Heart right ventricle (tissue), 16 donors: ENCODE measurements around the gene ANKLE1. TPM values are rescaled to one million over a fixed set of nuclear protein-coding genes. Genes with fewer than 3 reads are reported as not detected.
A peak's percentile ranks its signal among the peaks of the same experiment; 100 is the strongest.

Experiments used
- ATAC-seq, 8 donors: fragments of 200-7000 bp; cut with Tn5 transposase; one replicate each; pipeline ENCODE4 v1.9.1; 2020; ENCODE audit warnings: mild to moderate bottlenecking in 8 of 8, moderate library complexity in 8 of 8, moderate number of reproducible peaks in 1 of 8
- DNase-seq, 2 donors: peaks; one replicate each; pipeline ENCODE4 v3.0.0-alpha.2; 2020
- H3K27ac ChIP-seq, 10 donors: fragments of 200-600 bp; sonication (generic) in 2 of 10; one replicate each; pipeline versions ENCODE4 v1.5.0 to v1.8.0; 2020 to 2022; ENCODE audit warnings: mild to moderate bottlenecking in 3 of 10
- H3K27me3 ChIP-seq, 7 donors: fragments of 200-600 bp; one replicate each; pipeline ENCODE4 v1.8.0; 2021 to 2022; ENCODE audit warnings: mild to moderate bottlenecking in 2 of 7
- H3K36me3 ChIP-seq, 9 donors: fragments of 200-600 bp; sonication (generic) in 1 of 9; one replicate each; pipeline versions ENCODE4 v1.5.0 to v1.8.0; 2020 to 2022; ENCODE audit warnings: mild to moderate bottlenecking in 2 of 9
- H3K4me1 ChIP-seq, 9 donors: fragments of 200-600 bp; sonication (generic) in 1 of 9; one replicate each; pipeline versions ENCODE4 v1.5.0 to v1.8.0; 2020 to 2022; ENCODE audit warnings: mild to moderate bottlenecking in 4 of 9
- H3K4me3 ChIP-seq, 10 donors: fragments of 200-600 bp; sonication (generic) in 2 of 10; one replicate each; pipeline versions ENCODE4 v1.5.0 to v1.8.0; 2020 to 2022; ENCODE audit warnings: mild to moderate bottlenecking in 7 of 10, moderate library complexity in 2 of 10
- H3K9me3 ChIP-seq, 11 donors: fragments of 200-600 bp in 10 of 11; sonication (generic) in 2 of 11; one replicate each; pipeline versions ENCODE4 v1.5.0 to v1.8.0; 2013 to 2022; ENCODE audit warnings: mild to moderate bottlenecking in 2 of 11, control low read depth in 1 of 11, moderate library complexity in 1 of 11
- CTCF ChIP-seq, 9 donors: fragments of 200-600 bp; sonication (generic) in 2 of 9; IDR thresholded peaks; one replicate each; pipeline versions ENCODE4 v1.5.0 to v1.8.0; 2021 to 2022; ENCODE audit warnings: antibody characterized with exemption in 9 of 9, mild to moderate bottlenecking in 5 of 9, moderate library complexity in 1 of 9
- WGBS, 2 donors: extraction: QIAGEN DNeasy Blood & Tissue Kit; methylation state at CpG; one replicate each; pipeline ENCODE4 v1.1.7; 2013; ENCODE audit warnings: inconsistent platforms in 1 of 2; 5-methylcytosine and 5-hydroxymethylcytosine counted together
- intact Hi-C, 10 donors: fragments of 100-400 bp; cut with DNase I; formaldehyde crosslinking; loops; one replicate each; pipeline versions ENCODE4 v1.11.1 to v1.14.2; 2022
- polyA plus RNA-seq, 2 donors: library from polyadenylated mRNA; stranded (reverse); fragments of 200-250 nt; gene quantifications; one replicate each; pipeline ENCODE4 v1.2.3, GENCODE V29; 2013
- total RNA-seq, 10 donors: library from RNA; stranded (reverse); fragmentation: NEBNext Ultra II Directional in 3 of 10; extraction: Animal tissue kit (Norgen Biotek cat#: 25700) in 3 of 10; gene quantifications; one replicate each; pipeline versions ENCODE4 v1.2.1 to v1.2.4, GENCODE V29; 2021 to 2023
- donor health status: Arrhythmogenic right ventricular cardiomyopathy.
- donor health status: ischemic (EF 13 %, LVEDD 7.1; RV severe dilation, severe dysfunction).
- donor health status: healthy with polysubstance abuse.
- donor health status: DM: no; HTN: yes; CAD: no.
- donor health status: DM: no; HTN: no; CAD: no.
- donor health status: ischemic (EF 25% LVEDD 6.9; RV normal size, moderate dysfunction).
- donor health status: ischemic (EF 25% LVEDD 5.7; RV mildly dilated, moderate dysfunction).
- donor health status: healthy.
- donor health status: DM: yes; HTN: yes; CAD: no.
- donor health status: Ischemic cardiomyopathy.
- donor health status: ischemic (EF 35%, LVEDD 5.7; RV mildly dilated, moderate dysfunction).
- donor health status: nonischemic (EF 11% LVEDD 7.7; RV severe dilation, severe dysfunction).
- donor health status: DM: yes; HTN: yes; CAD: no.
- donor health status: PGD.
- donor health status: ischemic (EF 29% LVEDD 5.4; RV normal size, mild dysfunction).
- donor health status: nonischemic (EF 23%, LVEDD 6.1; RV moderate dilation, normal function).

ANKLE1 gene
- total and polyA plus RNA-seq, 12 donors: 0.09 to 0.85 (median 0.19) TPM; not detected in 2

- peak; percentile 15 to 81 (median 50) for TF ChIP-seq CTCF (IDR thresholded peaks at IDR 0.05)
- H3K36me3 ChIP-seq: peaks cover 0 to 68% (median 18%) of the 10 kb centered on the region in 9 donors
- H3K4me1 ChIP-seq: peaks cover 12 to 29% (median 21%) of the 10 kb centered on the region in 9 donors
- H3K27me3 ChIP-seq: no peaks in the 10 kb centered on the region
- peak in 1 of 2 donors; percentile 77 for DNase-seq
- peak overlapping the region; percentile 5 to 67 (median 58) for H3K4me3 ChIP-seq
- peak overlapping the region in 9 of 10 donors; percentile 49 to 83 (median 79) for H3K27ac ChIP-seq
- ATAC-seq: peak; percentile 84 to 94 (median 88)
- 7 to 8% methylated on average over 69 to 80 of the region's 80 CpGs for WGBS, 2 donors
- H3K9me3 ChIP-seq: no peaks in the 10 kb centered on the region
- intact Hi-C loops: loop anchor here in 1 of 10 donors (5.0 kb wide), 1 partner anchor 168 kb away; no protein-coding TSS in a partner anchor
Observed at GRCh38 chr19:17235300-17235970, 46.3 kb upstream of the ANKLE1 start.

- H3K36me3 ChIP-seq: peaks cover 0 to 64% (median 18%) of the 10 kb centered on the region in 9 donors
- no peak for TF ChIP-seq CTCF (IDR thresholded peaks at IDR 0.05)
- ATAC-seq (peak in 7 of 8 donors; percentile 10 to 52 (median 29)), DNase-seq (no peak)
- no peaks in the 10 kb centered on the region for H3K27me3 ChIP-seq
- intact Hi-C loops: loop anchor here in 1 of 10 donors (5.0 kb wide), 1 partner anchor 169 kb away; no protein-coding TSS in a partner anchor
- no peaks in the 10 kb centered on the region for H3K9me3 ChIP-seq
- peaks cover 12 to 30% (median 22%) of the 10 kb centered on the region in 9 donors for H3K4me1 ChIP-seq
- peak overlapping the region in 9 of 10 donors; percentile 49 to 85 (median 79) for H3K27ac ChIP-seq
- 8 to 9% methylated on average over 18 to 22 of the region's 27 CpGs for WGBS, 2 donors
- peak overlapping the region in 9 of 10 donors; percentile 42 to 67 (median 59) for H3K4me3 ChIP-seq
Observed at GRCh38 chr19:17235971-17236777, 45.5 kb upstream of the ANKLE1 start.

- no peak for ATAC-seq
- peaks cover 12 to 38% (median 24%) of the 10 kb centered on the region in 9 donors for H3K4me1 ChIP-seq
- peak overlapping the region in 2 of 10 donors; percentile 15 to 67 for H3K4me3 ChIP-seq
- H3K27me3 ChIP-seq: no peaks in the 10 kb centered on the region
- no peak for DNase-seq
- peak overlapping the region in 8 of 10 donors; percentile 23 to 85 (median 69) for H3K27ac ChIP-seq
- H3K9me3 ChIP-seq: no peaks in the 10 kb centered on the region
- no peak for TF ChIP-seq CTCF (IDR thresholded peaks at IDR 0.05)
- intact Hi-C loops: loop anchor here in 1 of 10 donors (5.0 kb wide), 1 partner anchor 170 kb away; no protein-coding TSS in a partner anchor
- 86 to 92% methylated on average over 18 of the region's 18 CpGs for WGBS, 2 donors
- peaks cover 0 to 56% (median 10%) of the 10 kb centered on the region in 9 donors for H3K36me3 ChIP-seq
Observed at GRCh38 chr19:17236811-17237543, 44.7 kb upstream of the ANKLE1 start.
